H1 (cell line): ENCODE measurements around the gene LBHD1. TPM values are rescaled to one million over a fixed set of nuclear protein-coding genes. Genes with fewer than 3 reads are reported as not detected.
A peak's percentile ranks its signal among the peaks of the same experiment; 100 is the strongest.

ENCODE experiments used
- ASH2L ChIP-seq: fragments of 200-600, 300-600 bp; sonication (generic); IDR thresholded peaks from one replicate; pipeline ENCODE4 v1.7.1; 2017; ENCODE audit warnings: low read length
- ATF2 ChIP-seq: IDR thresholded peaks from 2 replicates; pipeline ENCODE4 v1.6.1; 2012; ENCODE audit warnings: low read length, inconsistent platforms
- CHD1 ChIP-seq: IDR thresholded peaks from 2 replicates; pipeline ENCODE4 v1.6.1; 2012; ENCODE audit warnings: low read depth, low read length, improper control_type of control experiment
- CHD2 ChIP-seq: IDR thresholded peaks from 2 replicates; pipeline ENCODE4 v1.6.1; 2012; ENCODE audit warnings: low read length, improper control_type of control experiment
- EP300 ChIP-seq, 2 experiments: IDR thresholded peaks; 1 replicate in 1 of 2; 2 replicates in 1 of 2; pipeline ENCODE4 v1.6.1; 2011 to 2012; ENCODE audit warnings: low read depth in 2 of 2, low read length in 2 of 2, mild to moderate bottlenecking in 2 of 2, borderline replicate concordance in 1 of 2, inconsistent platforms in 1 of 2, moderate library complexity in 1 of 2
- MAFK ChIP-seq: IDR thresholded peaks from 2 replicates; pipeline ENCODE4 v1.6.1; 2012; ENCODE audit warnings: low read depth, mild to moderate bottlenecking, improper control_type of control experiment, low read length
- NANOG ChIP-seq: IDR thresholded peaks from 2 replicates; pipeline ENCODE4 v1.6.1; 2011; ENCODE audit warnings: low read length, low read depth, mild to moderate bottlenecking, inconsistent platforms; ENCODE audit not compliant: insufficient read depth, poor library complexity, severe bottlenecking
- PHF8 ChIP-seq: fragments of 200-600 bp; sonication (generic); conservative IDR thresholded peaks from 2 replicates; pipeline ENCODE4 v1.7.1; 2012; ENCODE audit warnings: low read depth, mild to moderate bottlenecking, inconsistent platforms, low read length, moderate library complexity
- RFX5 ChIP-seq: IDR thresholded peaks from 2 replicates; pipeline ENCODE4 v1.6.1; 2011; ENCODE audit warnings: low read depth, low read length, improper control_type of control experiment, borderline replicate concordance
- SAP30 ChIP-seq: fragments of 300-600 bp; sonication (generic); IDR thresholded peaks from 2 replicates; pipeline ENCODE4 v1.7.1; 2012; ENCODE audit warnings: low read length, moderate library complexity, mild to moderate bottlenecking, inconsistent platforms; ENCODE audit not compliant: insufficient read depth, insufficient replicate concordance
- SP1 ChIP-seq: IDR thresholded peaks from 2 replicates; pipeline ENCODE4 v1.6.1; 2011; ENCODE audit warnings: low read depth, low read length
- TEAD4 ChIP-seq: IDR thresholded peaks from 2 replicates; pipeline ENCODE4 v1.6.1; 2012; ENCODE audit warnings: low read depth, low read length, inconsistent platforms, mixed read lengths
- ZNF274 ChIP-seq: IDR thresholded peaks from 2 replicates; pipeline ENCODE4 v1.7.0; 2012; ENCODE audit warnings: low read length, borderline replicate concordance; ENCODE audit errors: extremely low read depth
- polyA plus RNA-seq, 7 experiments: library from polyadenylated mRNA; depleted of rRNA in 3 of 7; stranded (reverse) in 5 of 7; unstranded in 2 of 7; fragments of >200 nt in 5 of 7; fragments of 200-250 nt in 2 of 7; gene quantifications; 1 replicate in 5 of 7; 2 replicates in 1 of 7; 4 replicates in 1 of 7; pipeline versions ENCODE4 v1.2.1 to v1.2.3, GENCODE V29; 2011 to 2013; ENCODE audit warnings: missing spikeins in 2 of 7, mixed read lengths in 2 of 7
- total RNA-seq: library from RNA; stranded (reverse); fragmentation: NEBNext Ultra II Directional; extraction: Animal tissue kit (Norgen Biotek cat#: 25700); gene quantifications from 2 replicates; pipeline ENCODE4 v1.2.1, GENCODE V29; 2021

Gene LBHD1
- total and polyA plus RNA-seq, 2 of the 8 experiments (the other 6 are each of a cell fraction or from before 2014, with no cell fraction given): 2.3 to 5.2 TPM

- TF ChIP-seq PHF8 (peak; percentile 91), SP1 (peak; percentile 61; the same call in 1 of the 2 replicates), MAFK (no peak), EP300 (IDR thresholded peaks at IDR 0.05; ENCODE audit: borderline replicate concordance in 1 of 2, low read depth in 2 of 2, low read length in 2 of 2) (no peak), ATF2 (peak; percentile 63; the same call in 1 of the 2 replicates), RFX5 (no peak), SAP30 (peak; percentile 91), TEAD4 (0 out of 2 replicates have a peak, but pooled peaks have one; percentile 0), ZNF274 (no peak), CHD2 (no peak; the same call in 1 of the 2 replicates), CHD1 (no peak), NANOG (no peak), ASH2L (no peak)
Observed at GRCh38 chr11:62621567-62622470, 50.2 kb downstream of the LBHD1 start, which contains the start of gene B3GAT3 (continued).
